NCI-H1694 (cell line): Measurements from ENCODE around the gene ENO4.

ENCODE experiments used
- DNase-seq: peaks from one replicate; lab custom pipeline; 2025; lab: John Stamatoyannopoulos, UW

Gene ENO4

GRCh38 chr10:116849248-116850057 is at the start of gene ENO4:
Gene ENO4 (plus strand): TSS chr10:116849499. CDS start chr10:116849567, 68 bp downstream.
- DNase-seq: no peak

GRCh38 chr10:116800286-116800929 is 48.9 kb upstream of the ENO4 start:
- no peak for DNase-seq

GRCh38 chr10:116801658-116802057 is 47.6 kb upstream of the ENO4 start:
- DNase-seq: no peak

- DNase-seq: no peak
Observed at GRCh38 chr10:116802474-116802873, 46.8 kb upstream of the ENO4 start.

GRCh38 chr10:116802876-116803275 is 46.4 kb upstream of the ENO4 start:
- no peak for DNase-seq

- no peak for DNase-seq
Observed at GRCh38 chr10:116803451-116804249, 45.6 kb upstream of the ENO4 start.

- no peak for DNase-seq
Observed at GRCh38 chr10:116808706-116809105, 40.6 kb upstream of the ENO4 start.

- DNase-seq: no peak
Observed at GRCh38 chr10:116809483-116810119, 39.7 kb upstream of the ENO4 start.

GRCh38 chr10:116810120-116810500 is 39.2 kb upstream of the ENO4 start:
- DNase-seq: no peak

GRCh38 chr10:116810895-116811294 is 38.4 kb upstream of the ENO4 start:
- no peak for DNase-seq

GRCh38 chr10:116811691-116812090 is 37.6 kb upstream of the ENO4 start:
- DNase-seq: no peak

- DNase-seq: no peak
Observed at GRCh38 chr10:116815641-116816415, 33.5 kb upstream of the ENO4 start.

GRCh38 chr10:116817178-116817577 is 32.1 kb upstream of the ENO4 start:
- DNase-seq: no peak

GRCh38 chr10:116817780-116818343 is 31.4 kb upstream of the ENO4 start:
- no peak for DNase-seq

GRCh38 chr10:116819999-116820677 is 29.2 kb upstream of the ENO4 start:
- no peak for DNase-seq

GRCh38 chr10:116825901-116826300 is 23.4 kb upstream of the ENO4 start:
- DNase-seq: no peak

- no peak for DNase-seq
Observed at GRCh38 chr10:116826803-116827202, 22.5 kb upstream of the ENO4 start.

GRCh38 chr10:116827214-116827671 is 22.1 kb upstream of the ENO4 start:
- DNase-seq: no peak

- no peak for DNase-seq
Observed at GRCh38 chr10:116828116-116828515, 21.2 kb upstream of the ENO4 start.

GRCh38 chr10:116829711-116830110 is 19.6 kb upstream of the ENO4 start:
- no peak for DNase-seq
